Mucosa of descending colon (tissue), 3 donors: ENCODE measurements around the gene SCN8A. TPM values are rescaled to one million over a fixed set of nuclear protein-coding genes. Genes with fewer than 3 reads are reported as not detected.
"Not testable (repeated sequence)": the region's sequence is repeated elsewhere in the genome, so short reads cannot be mapped to it uniquely, and the experiment has no call there.

ENCODE experiments used
- ATAC-seq: fragments of 200-7000 bp; cut with Tn5 transposase; one replicate; pipeline ENCODE4 v1.9.1; 2020; ENCODE audit warnings: mild to moderate bottlenecking, moderate library complexity
- DNase-seq, 3 donors: peaks; one replicate each; pipeline ENCODE4 v3.0.0-alpha.2; 2020
- H3K36me3 ChIP-seq: fragments of 200-600 bp; one replicate; pipeline ENCODE4 v1.8.0; 2021; ENCODE audit warnings: low read depth, mild to moderate bottlenecking
- H3K4me1 ChIP-seq: fragments of 200-600 bp; one replicate; pipeline ENCODE4 v1.8.0; 2021; ENCODE audit warnings: low read depth, mild to moderate bottlenecking
- H3K4me3 ChIP-seq: fragments of 200-600 bp; one replicate; pipeline ENCODE4 v1.8.0; 2021; ENCODE audit warnings: mild to moderate bottlenecking
- H3K9me3 ChIP-seq: fragments of 200-600 bp; one replicate; pipeline ENCODE4 v1.8.0; 2021; ENCODE audit warnings: mild to moderate bottlenecking
- intact Hi-C, 2 donors: fragments of 100-400 bp; cut with DNase I in 1 of 2; cut with micrococcal nuclease in 1 of 2; formaldehyde crosslinking; loops; one replicate each; pipeline versions ENCODE4 v1.11.0 to v1.11.1; 2022; cut with DNase I, micrococcal nuclease
- total RNA-seq, 3 donors: library from RNA; stranded (reverse); fragmentation: NEBNext Ultra II Directional in 2 of 3; extraction: Animal tissue kit (Norgen Biotek cat#: 25700) in 2 of 3; gene quantifications; one replicate each; pipeline versions ENCODE4 v1.2.1 to v1.2.4, GENCODE V29; 2021 to 2023
- TF ChIP-seq, protein P1 (sequence below): fragments of 200-600 bp; IDR thresholded peaks from one replicate; pipeline ENCODE4 v1.8.0; 2022; ENCODE audit warnings: antibody characterized with exemption, mild to moderate bottlenecking
- donor health status: DM: no; HTN: no; CAD: no; lungs with moderate emphysema.
- donor health status: DM: no; HTN: no; CAD: no.
- donor health status: DM: no; HTN: yes; CAD: no.

SCN8A gene
- total RNA-seq, 3 donors from 2014 or later, result 2.7 to 5.2 (median 3.6) TPM

DNA sequence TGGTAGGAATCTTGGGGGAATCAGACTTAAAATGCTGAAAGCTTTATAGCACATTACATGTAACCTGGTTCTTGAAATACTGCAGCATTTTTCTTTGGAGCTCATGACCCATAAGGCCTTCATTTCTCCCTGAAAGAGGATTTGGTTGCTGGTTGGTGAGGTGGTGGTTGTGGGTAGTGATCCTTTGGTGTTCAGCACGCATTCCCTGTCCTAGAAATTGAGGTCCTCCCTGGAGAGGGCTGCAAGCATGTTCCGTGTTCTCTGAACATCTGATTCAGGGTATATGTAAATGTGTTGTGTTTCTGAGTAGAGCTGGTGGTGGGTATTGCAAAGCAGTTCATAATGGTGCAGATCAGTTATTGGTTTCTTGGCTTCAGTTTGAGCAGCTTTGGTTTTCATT is 2.0 kb downstream of the SCN8A start:
- DNase-seq (no peak), ATAC-seq (no peak)
- Histone ChIP-seq H3K36me3 (no peaks in the 10 kb centered on the region), H3K4me3 (no peak overlapping the region), H3K4me1 (peaks cover 6% of the 10 kb centered on the region), H3K9me3 (no peaks in the 10 kb centered on the region)
- TF ChIP-seq, protein P1, sequence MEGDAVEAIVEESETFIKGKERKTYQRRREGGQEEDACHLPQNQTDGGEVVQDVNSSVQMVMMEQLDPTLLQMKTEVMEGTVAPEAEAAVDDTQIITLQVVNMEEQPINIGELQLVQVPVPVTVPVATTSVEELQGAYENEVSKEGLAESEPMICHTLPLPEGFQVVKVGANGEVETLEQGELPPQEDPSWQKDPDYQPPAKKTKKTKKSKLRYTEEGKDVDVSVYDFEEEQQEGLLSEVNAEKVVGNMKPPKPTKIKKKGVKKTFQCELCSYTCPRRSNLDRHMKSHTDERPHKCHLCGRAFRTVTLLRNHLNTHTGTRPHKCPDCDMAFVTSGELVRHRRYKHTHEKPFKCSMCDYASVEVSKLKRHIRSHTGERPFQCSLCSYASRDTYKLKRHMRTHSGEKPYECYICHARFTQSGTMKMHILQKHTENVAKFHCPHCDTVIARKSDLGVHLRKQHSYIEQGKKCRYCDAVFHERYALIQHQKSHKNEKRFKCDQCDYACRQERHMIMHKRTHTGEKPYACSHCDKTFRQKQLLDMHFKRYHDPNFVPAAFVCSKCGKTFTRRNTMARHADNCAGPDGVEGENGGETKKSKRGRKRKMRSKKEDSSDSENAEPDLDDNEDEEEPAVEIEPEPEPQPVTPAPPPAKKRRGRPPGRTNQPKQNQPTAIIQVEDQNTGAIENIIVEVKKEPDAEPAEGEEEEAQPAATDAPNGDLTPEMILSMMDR, result no peak
- intact Hi-C loops, result no loop called here

DNA sequence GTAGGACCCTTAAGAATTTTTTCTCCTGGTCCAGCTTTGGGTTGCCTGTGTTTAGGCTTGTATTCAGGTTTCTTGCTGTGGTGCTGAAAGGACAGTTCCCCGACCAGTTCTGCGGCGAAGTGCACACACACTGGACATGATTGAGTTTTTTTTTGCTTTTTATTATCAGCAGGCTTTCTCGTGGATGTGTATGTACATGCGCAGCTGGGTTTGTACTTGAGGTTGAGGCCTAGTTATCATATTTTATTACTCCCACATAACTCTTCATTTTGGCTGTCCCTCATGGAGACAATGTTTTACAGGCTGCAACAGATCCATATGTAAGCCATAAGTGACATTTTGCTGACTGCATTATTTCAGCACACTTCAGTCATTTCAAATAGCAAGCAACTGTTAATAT is 2.5 kb downstream of the SCN8A start:
- Histone ChIP-seq H3K4me1 (peaks cover 6% of the 10 kb centered on the region), H3K4me3 (no peak overlapping the region), H3K36me3 (no peaks in the 10 kb centered on the region), H3K9me3 (no peaks in the 10 kb centered on the region)
- DNase-seq (peak in 1 of 3 donors; percentile 62), ATAC-seq (peak; percentile 47)
- intact Hi-C loops, result no loop called here
- TF ChIP-seq, protein P1, result no peak

DNA sequence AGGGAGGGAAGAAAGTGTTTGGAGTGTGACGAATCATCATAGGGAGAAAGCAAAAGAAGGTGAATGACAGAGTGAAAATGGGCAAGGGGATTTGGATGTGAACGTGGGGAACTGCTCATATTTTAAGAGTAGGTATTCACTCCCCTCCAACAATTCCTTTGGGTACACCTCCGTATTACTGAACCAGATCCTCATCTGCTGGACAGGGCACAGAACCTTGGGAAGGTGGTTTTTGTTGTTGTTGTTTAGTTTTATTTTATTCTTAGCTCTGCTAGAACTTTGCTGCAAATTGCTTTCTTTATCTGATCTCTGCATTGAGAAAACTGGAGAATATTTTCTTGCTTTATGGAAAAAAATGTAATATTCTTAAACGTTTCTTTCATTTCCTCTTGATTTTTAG is 7.1 kb downstream of the SCN8A start:
- ATAC-seq (no peak), DNase-seq (no peak)
- H3K4me3 ChIP-seq, result no peak overlapping the region
- H3K9me3 ChIP-seq, result no peaks in the 10 kb centered on the region
- intact Hi-C loops, result no loop called here
- H3K4me1 ChIP-seq, result no peaks in the 10 kb centered on the region
- TF ChIP-seq, protein P1, result no peak
- no peaks in the 10 kb centered on the region for H3K36me3 ChIP-seq

DNA sequence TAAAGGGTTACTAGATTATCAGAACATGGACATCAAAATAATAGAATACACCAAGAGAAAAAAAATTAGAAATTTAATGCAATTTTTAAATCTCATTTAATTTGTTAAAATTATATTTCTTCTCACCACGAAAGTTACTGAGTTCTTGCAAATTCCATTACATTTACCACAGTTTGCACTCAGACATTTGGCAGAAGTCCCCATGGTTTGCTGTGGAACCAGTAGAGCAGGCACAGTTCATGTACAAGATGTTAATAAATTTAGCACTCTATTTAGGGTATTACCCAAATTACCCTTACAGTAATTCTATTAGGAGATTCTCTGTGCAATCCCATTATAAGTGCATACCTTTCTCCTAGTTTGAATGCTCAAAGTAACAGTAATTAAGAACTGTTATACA is 9.7 kb downstream of the SCN8A start:
- TF ChIP-seq, protein P1, result no peak
- no peaks in the 10 kb centered on the region for H3K9me3 ChIP-seq
- DNase-seq, result no peak

DNA sequence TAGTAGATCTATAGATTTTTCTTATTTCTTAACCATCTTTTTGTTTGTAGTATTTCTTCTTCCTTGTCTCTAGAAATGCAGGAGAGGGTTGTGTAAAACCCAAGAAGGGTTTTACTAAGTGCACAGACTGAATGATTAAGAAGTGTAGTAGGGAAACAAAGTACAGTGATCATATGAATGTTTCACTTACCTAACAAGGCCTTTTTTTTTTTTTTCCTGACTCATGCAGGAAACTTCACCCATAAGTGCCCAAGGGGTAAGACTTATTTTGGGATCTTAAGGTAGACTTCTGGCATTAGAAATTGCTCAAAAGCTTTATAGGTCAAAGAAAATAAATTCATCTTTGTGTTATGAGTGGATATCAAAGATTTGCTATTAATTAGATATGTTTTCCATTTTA is 10.2 kb downstream of the SCN8A start:
- intact Hi-C loops, result no loop called here
- TF ChIP-seq, protein P1, result no peak
- Histone ChIP-seq H3K9me3 (no peaks in the 10 kb centered on the region), H3K4me1 (no peaks in the 10 kb centered on the region), H3K36me3 (no peaks in the 10 kb centered on the region), H3K4me3 (no peak overlapping the region)
- no peak for DNase-seq
- no peak for ATAC-seq

More for the DNA sequence above, 9.7 kb downstream of the SCN8A start:
- no peak for ATAC-seq
- intact Hi-C loops, result no loop called here
- H3K4me3 ChIP-seq, result no peak overlapping the region
- H3K4me1 ChIP-seq, result no peaks in the 10 kb centered on the region
- no peaks in the 10 kb centered on the region for H3K36me3 ChIP-seq

DNA sequence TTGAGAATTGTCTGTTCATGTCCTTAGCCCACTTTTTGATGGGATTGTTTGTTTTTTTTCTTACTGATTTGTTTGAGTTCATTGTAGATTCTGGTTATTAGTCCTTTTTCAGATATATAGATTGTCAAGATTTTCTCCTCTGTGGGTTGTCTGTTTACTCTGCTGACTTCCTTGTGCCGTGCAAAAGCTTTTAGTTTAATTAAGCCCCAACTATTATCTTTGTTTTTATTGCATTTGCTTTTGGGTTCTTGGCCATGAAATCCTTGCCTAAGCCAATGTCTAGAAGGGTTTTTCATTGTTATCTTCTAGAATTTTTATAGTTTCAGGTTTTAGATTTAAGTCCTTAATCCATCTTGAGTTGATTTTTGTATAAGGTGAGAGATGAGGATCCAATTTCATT is 14.9 kb downstream of the SCN8A start:
- H3K36me3 ChIP-seq, H3K9me3 ChIP-seq, DNase-seq, H3K4me1 ChIP-seq, ATAC-seq, H3K4me3 ChIP-seq, intact Hi-C loops: not testable (repeated sequence)

DNA sequence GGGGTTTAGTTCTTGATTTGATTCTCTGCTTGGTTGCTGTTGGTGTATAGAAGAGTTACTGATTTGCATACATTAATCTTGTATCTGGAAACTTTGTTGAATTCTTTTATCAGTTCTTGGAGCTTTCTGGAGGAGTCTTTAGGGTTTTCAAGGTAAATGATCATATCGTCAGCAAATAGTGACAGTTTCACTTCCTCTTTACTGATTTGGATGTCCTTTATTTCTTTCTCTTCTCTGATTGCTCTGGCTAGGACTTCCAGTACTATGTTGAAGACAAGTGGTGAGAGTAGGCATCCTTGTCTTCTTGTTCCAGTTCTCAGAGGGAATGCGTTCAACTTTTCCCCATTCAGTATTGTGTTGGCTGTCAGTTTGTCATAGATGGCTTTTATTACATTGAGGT is 16.2 kb downstream of the SCN8A start:
- H3K4me3 ChIP-seq, intact Hi-C loops, H3K36me3 ChIP-seq, H3K4me1 ChIP-seq, DNase-seq, ATAC-seq, H3K9me3 ChIP-seq: not testable (repeated sequence)
